Measurements from ENCODE around the gene NELL1.

DNA sequence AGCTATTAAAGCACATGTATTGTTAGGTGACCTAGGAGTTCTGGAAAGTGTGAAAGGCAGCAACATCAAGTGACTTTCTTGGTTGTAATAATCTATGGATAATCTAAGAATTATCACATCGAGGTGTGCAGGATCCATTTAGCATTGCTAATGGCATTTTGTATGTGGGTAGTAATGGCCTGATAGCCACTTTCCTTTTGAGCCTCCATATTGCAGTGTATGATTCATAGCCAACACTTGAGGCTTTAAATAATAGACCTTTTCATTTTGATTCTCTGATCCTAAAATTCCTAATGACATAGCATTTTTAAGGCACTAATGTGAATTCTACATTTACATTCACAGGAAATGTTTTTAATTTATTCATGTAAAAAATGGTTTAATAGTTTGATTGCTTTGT, 759.4 kb downstream of the NELL1 start:
- TF ChIP-seq, protein P1, sequence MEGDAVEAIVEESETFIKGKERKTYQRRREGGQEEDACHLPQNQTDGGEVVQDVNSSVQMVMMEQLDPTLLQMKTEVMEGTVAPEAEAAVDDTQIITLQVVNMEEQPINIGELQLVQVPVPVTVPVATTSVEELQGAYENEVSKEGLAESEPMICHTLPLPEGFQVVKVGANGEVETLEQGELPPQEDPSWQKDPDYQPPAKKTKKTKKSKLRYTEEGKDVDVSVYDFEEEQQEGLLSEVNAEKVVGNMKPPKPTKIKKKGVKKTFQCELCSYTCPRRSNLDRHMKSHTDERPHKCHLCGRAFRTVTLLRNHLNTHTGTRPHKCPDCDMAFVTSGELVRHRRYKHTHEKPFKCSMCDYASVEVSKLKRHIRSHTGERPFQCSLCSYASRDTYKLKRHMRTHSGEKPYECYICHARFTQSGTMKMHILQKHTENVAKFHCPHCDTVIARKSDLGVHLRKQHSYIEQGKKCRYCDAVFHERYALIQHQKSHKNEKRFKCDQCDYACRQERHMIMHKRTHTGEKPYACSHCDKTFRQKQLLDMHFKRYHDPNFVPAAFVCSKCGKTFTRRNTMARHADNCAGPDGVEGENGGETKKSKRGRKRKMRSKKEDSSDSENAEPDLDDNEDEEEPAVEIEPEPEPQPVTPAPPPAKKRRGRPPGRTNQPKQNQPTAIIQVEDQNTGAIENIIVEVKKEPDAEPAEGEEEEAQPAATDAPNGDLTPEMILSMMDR (IDR thresholded peaks at IDR 0.05; ENCODE audit: low read depth, low read length, poor library complexity, severe bottlenecking) = no peak
- no peak for TF ChIP-seq EZH2phosphoT487 (IDR thresholded peaks at IDR 0.05; ENCODE audit: borderline replicate concordance, low read length)
